Parathyroid adenoma (tissue), 2 donors: ENCODE data around the gene FGD3.

ENCODE experiments used
- H2AFZ ChIP-seq: fragments of 300-600 bp; sonication (generic); one replicate; pipeline ENCODE4 v1.7.0; 2017; ENCODE audit warnings: antibody characterized with exemption, mild to moderate bottlenecking
- H3K27ac ChIP-seq: fragments of 300-600 bp; sonication (generic); one replicate; pipeline ENCODE4 v1.7.0; 2017
- H3K27me3 ChIP-seq: fragments of 300-600 bp; sonication (generic); one replicate; pipeline ENCODE4 v1.7.0; 2017; ENCODE audit warnings: low read length; ENCODE audit not compliant: control insufficient read depth, insufficient read depth
- H3K36me3 ChIP-seq: fragments of 300-600 bp; sonication (generic); one replicate; pipeline ENCODE4 v1.7.0; 2017; ENCODE audit warnings: low read length; ENCODE audit not compliant: control insufficient read depth, insufficient read depth
- H3K4me1 ChIP-seq: fragments of 300-600 bp; sonication (generic); one replicate; pipeline ENCODE4 v1.7.0; 2017; ENCODE audit warnings: control low read depth
- H3K4me2 ChIP-seq: fragments of 300-600 bp; sonication (generic); one replicate; pipeline ENCODE4 v1.7.0; 2017; ENCODE audit warnings: low read length
- H3K4me3 ChIP-seq: fragments of 300-600 bp; sonication (generic); one replicate; pipeline ENCODE4 v1.7.0; 2017; ENCODE audit warnings: low read depth, low read length
- H3K79me2 ChIP-seq: fragments of 300-600 bp; sonication (generic); one replicate; pipeline ENCODE4 v1.7.0; 2017; ENCODE audit warnings: control low read depth
- H3K9ac ChIP-seq: fragments of 300-600 bp; sonication (generic); one replicate; pipeline ENCODE4 v1.7.0; 2017; ENCODE audit warnings: mild to moderate bottlenecking
- H3K9me3 ChIP-seq: fragments of 300-600 bp; sonication (generic); one replicate; pipeline ENCODE4 v1.7.0; 2017; ENCODE audit warnings: low read length; ENCODE audit not compliant: control insufficient read depth
- CTCF ChIP-seq: fragments of 300-600 bp; sonication (generic); IDR thresholded peaks from one replicate; pipeline ENCODE4 v1.7.0; 2017; ENCODE audit warnings: antibody characterized with exemption, mild to moderate bottlenecking
- donor health status: primary hyperparathyroidism.

Gene FGD3

DNA sequence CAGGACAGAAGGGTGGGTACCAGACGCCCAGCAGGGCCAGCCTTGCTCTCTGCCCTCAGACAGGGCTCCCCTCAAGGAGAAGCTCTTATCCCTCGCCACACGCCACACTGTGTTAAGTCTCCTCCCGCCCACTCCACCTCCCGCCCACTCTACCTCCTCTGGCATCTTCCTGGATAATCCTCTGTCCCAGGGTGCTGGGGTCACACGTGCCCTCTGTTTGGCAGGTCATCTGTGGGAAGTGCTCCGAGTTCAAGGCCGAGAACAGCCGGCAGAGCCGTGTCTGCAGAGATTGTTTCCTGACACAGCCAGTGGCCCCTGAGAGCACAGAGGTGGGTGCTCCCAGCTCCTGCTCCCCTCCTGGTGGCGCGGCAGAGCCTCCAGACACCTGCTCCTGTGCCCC lies 85.2 kb downstream of the FGD3 start:
- Histone ChIP-seq H3K4me3 (no peak overlapping the region), H3K4me1 (no peaks in the 10 kb centered on the region), H3K36me3 (no peaks in the 10 kb centered on the region), H3K79me2 (no peaks in the 10 kb centered on the region), H3K27ac (no peak overlapping the region), H3K9me3 (no peaks in the 10 kb centered on the region), H2AFZ (no peak overlapping the region), H3K9ac (no peak overlapping the region), H3K27me3 (no peaks in the 10 kb centered on the region), H3K4me2 (no peak overlapping the region)
- no peak for TF ChIP-seq CTCF

- no peaks in the 10 kb centered on the region for H3K79me2 ChIP-seq
- no peaks in the 10 kb centered on the region for H3K9me3 ChIP-seq
- no peak overlapping the region for H3K4me2 ChIP-seq
- no peak overlapping the region for H3K4me3 ChIP-seq
- no peaks in the 10 kb centered on the region for H3K27me3 ChIP-seq
- H3K36me3 ChIP-seq = no peaks in the 10 kb centered on the region
- no peak for TF ChIP-seq CTCF
- no peak overlapping the region for H3K27ac ChIP-seq
- no peak overlapping the region for H2AFZ ChIP-seq
- no peaks in the 10 kb centered on the region for H3K4me1 ChIP-seq
- H3K9ac ChIP-seq = no peak overlapping the region
These were observed 86.2 kb downstream of the FGD3 start for GRCh38 chr9:93033531-93033930.

DNA sequence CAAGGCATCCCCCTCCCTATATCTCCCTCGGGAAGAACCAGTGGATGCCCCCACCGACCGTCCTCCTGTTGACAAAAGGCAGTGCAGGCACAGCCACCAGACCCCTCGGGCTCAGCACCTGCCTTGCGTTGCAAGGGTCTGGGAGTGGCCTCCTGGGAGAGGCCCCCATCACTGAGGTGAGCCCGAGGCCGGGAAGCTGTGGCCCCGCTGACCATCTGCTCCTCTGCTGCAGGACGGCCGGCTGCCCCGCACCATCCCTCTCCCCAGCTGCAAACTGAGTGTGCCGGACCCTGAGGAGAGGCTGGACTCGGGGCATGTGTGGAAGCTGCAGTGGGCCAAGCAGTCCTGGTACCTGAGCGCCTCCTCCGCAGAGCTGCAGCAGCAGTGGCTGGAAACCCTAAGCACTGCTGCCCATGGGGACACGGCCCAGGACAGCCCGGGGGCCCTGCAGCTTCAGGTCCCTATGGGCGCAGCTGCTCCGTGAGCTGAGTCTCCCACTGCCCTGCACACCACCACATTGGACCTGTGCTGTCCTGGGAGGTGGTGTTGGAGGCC lies 87.9 kb downstream of the FGD3 start:
- no peak overlapping the region for H3K4me2 ChIP-seq
- no peaks in the 10 kb centered on the region for H3K4me1 ChIP-seq
- H3K9me3 ChIP-seq = no peaks in the 10 kb centered on the region
- H3K27me3 ChIP-seq = no peaks in the 10 kb centered on the region
- no peak overlapping the region for H3K9ac ChIP-seq
- no peak overlapping the region for H3K27ac ChIP-seq
- H3K36me3 ChIP-seq = no peaks in the 10 kb centered on the region
- H2AFZ ChIP-seq = no peak overlapping the region
- H3K4me3 ChIP-seq = no peak overlapping the region
- H3K79me2 ChIP-seq = no peaks in the 10 kb centered on the region
- no peak for TF ChIP-seq CTCF

- Histone ChIP-seq H3K27ac (no peak overlapping the region), H3K4me1 (no peaks in the 10 kb centered on the region)
These were observed 88.6 kb downstream of the FGD3 start for GRCh38 chr9:93035821-93036351.

More at GRCh38 chr9:93035821-93036351, 88.6 kb downstream of the FGD3 start:
- no peak for TF ChIP-seq CTCF
- no peaks in the 10 kb centered on the region for H3K79me2 ChIP-seq
- H3K36me3 ChIP-seq = no peaks in the 10 kb centered on the region
- H3K9me3 ChIP-seq = no peaks in the 10 kb centered on the region
- no peak overlapping the region for H3K4me2 ChIP-seq
- H3K27me3 ChIP-seq = no peaks in the 10 kb centered on the region
- no peak overlapping the region for H3K4me3 ChIP-seq
- no peak overlapping the region for H2AFZ ChIP-seq
- H3K9ac ChIP-seq = no peak overlapping the region
